GM23248 (cell line): ENCODE results near the gene MACROD2. TPM values are rescaled to one million over a fixed set of nuclear protein-coding genes. Genes with fewer than 3 reads are reported as not detected.

ENCODE experiments used
- DNase-seq: peaks from one replicate; pipeline ENCODE4 v3.0.0-alpha.2; 2015
- H2AFZ ChIP-seq: fragments of 200-600 bp; sonication (generic); 2 replicates; pipeline ENCODE4 v1.6.1; 2016; ENCODE audit warnings: antibody characterized with exemption
- H3F3A ChIP-seq: fragments of 200-600 bp; sonication (generic); 2 replicates; pipeline ENCODE4 v1.6.1; 2016; ENCODE audit warnings: mild to moderate bottlenecking, antibody characterized with exemption, mixed run types; ENCODE audit not compliant: insufficient read depth
- H3K27ac ChIP-seq: fragments of 200-600 bp; sonication (generic); 2 replicates; pipeline ENCODE4 v1.5.1; 2016; ENCODE audit warnings: mild to moderate bottlenecking
- H3K27me3 ChIP-seq: fragments of 200-600 bp; sonication (generic); replicated peaks from 2 replicates; pipeline ENCODE4 v1.6.1; 2016; ENCODE audit warnings: mild to moderate bottlenecking; ENCODE audit not compliant: insufficient read depth
- H3K36me3 ChIP-seq: fragments of 200-600 bp; sonication (generic); 2 replicates; pipeline ENCODE4 v1.6.1; 2016; ENCODE audit warnings: low read depth, mild to moderate bottlenecking
- H3K4me1 ChIP-seq: fragments of 200-600 bp; sonication (generic); 2 replicates; pipeline ENCODE4 v1.6.1; 2016; ENCODE audit warnings: mild to moderate bottlenecking; ENCODE audit not compliant: insufficient read depth
- H3K4me2 ChIP-seq: fragments of 200-600 bp; sonication (generic); one replicate; pipeline ENCODE4 v1.6.1; 2016; ENCODE audit warnings: mild to moderate bottlenecking; ENCODE audit not compliant: unreplicated experiment
- H3K4me3 ChIP-seq: fragments of 200-600 bp; sonication (generic); 2 replicates; pipeline ENCODE4 v1.5.1; 2016; ENCODE audit warnings: mild to moderate bottlenecking
- H3K79me2 ChIP-seq: fragments of 200-600 bp; sonication (generic); 2 replicates; pipeline ENCODE4 v1.6.1; 2016; ENCODE audit warnings: mild to moderate bottlenecking; ENCODE audit not compliant: insufficient read depth
- H3K9ac ChIP-seq: fragments of 200-600 bp; sonication (generic); 2 replicates; pipeline ENCODE4 v1.6.1; 2016; ENCODE audit warnings: mild to moderate bottlenecking
- H3K9me2 ChIP-seq: fragments of 200-600 bp; sonication (generic); 2 replicates; pipeline ENCODE4 v1.6.1; 2016; ENCODE audit warnings: mixed run types, mild to moderate bottlenecking, moderate library complexity; ENCODE audit not compliant: insufficient read depth
- H3K9me3 ChIP-seq: fragments of 200-600 bp; sonication (generic); one replicate; pipeline ENCODE4 v1.6.1; 2017; ENCODE audit warnings: low read depth
- H4K20me1 ChIP-seq: fragments of 200-600 bp; sonication (generic); 2 replicates; pipeline ENCODE4 v1.6.0; 2016; ENCODE audit not compliant: insufficient read depth
- EZH2 ChIP-seq: fragments of 200-600 bp; sonication (generic); IDR thresholded peaks from 2 replicates; pipeline ENCODE4 v1.6.1; 2018; ENCODE audit warnings: antibody characterized with exemption, mild to moderate bottlenecking; ENCODE audit not compliant: insufficient read depth, poor library complexity, severe bottlenecking
- EZH2phosphoT487 ChIP-seq: fragments of 200-600 bp; sonication (generic); IDR thresholded peaks from 2 replicates; pipeline ENCODE4 v1.6.1; 2018; ENCODE audit warnings: antibody characterized with exemption, moderate library complexity, mild to moderate bottlenecking, low read depth; ENCODE audit not compliant: insufficient read depth
- WGBS, 2 experiments: methylation state at CpG; one replicate each; pipeline ENCODE4 v1.1.6; 2015 to 2017; ENCODE audit warnings: low lambda C conversion rate in 2 of 2, low coverage in 1 of 2; ENCODE audit errors: missing lambda C conversion rate in 2 of 2; 5-methylcytosine and 5-hydroxymethylcytosine counted together
- in situ Hi-C: fragments of 300-500 bp; cut with MboI; formaldehyde crosslinking; loops from 2 replicates; pipeline ENCODE4 v1.15.0; 2020
- polyA plus RNA-seq: library from polyadenylated mRNA; unstranded; fragments of >200 nt; fragmentation: Nextera tagmentation; extraction: Ambion mirVana; gene quantifications from 2 replicates; pipeline ENCODE4 v1.2.1, GENCODE V29; 2016
- total RNA-seq: library from RNA; depleted of rRNA; stranded (reverse); fragments of >200 nt; shearing (Covaris generic); gene quantifications from 2 replicates; pipeline ENCODE4 v1.2.3, GENCODE V29; 2014

The MACROD2 gene
- total and polyA plus RNA-seq, 2 experiments from 2014 or later: 1.1 to 3.1 TPM

GRCh38 chr20:14337400-14338171 is 342.3 kb downstream of the MACROD2 start, which contains the start of gene FLRT3:
FLRT3 (minus strand) TSS chr20:14337612; CDS start chr20:14327506, 10,106 bp downstream.
- H3K27ac ChIP-seq: peak within 1 kb of the TSS; percentile 74
- peaks cover 15% of the 10 kb centered on the region for H3K4me1 ChIP-seq
- no peaks in the 10 kb centered on the region for H3K9me3 ChIP-seq
- in situ Hi-C loops: loop anchor here (25.0 kb wide), 2 partner anchors 900 to 1600 kb away; no protein-coding TSS in a partner anchor
- peak within 1 kb of the TSS; percentile 97 for H3K4me3 ChIP-seq
- whole genome bisulfite sequencing, 2 experiments: 24 to 25% methylated on average over 12 of the region's 12 CpGs
- H3K9ac ChIP-seq: peak within 1 kb of the TSS; percentile 88
- no peaks in the 10 kb centered on the region for H3K27me3 ChIP-seq
- H3K79me2 ChIP-seq: peaks cover 8% of the 10 kb centered on the region; the same call in 1 of the 2 replicates
- TF ChIP-seq EZH2: no peak
- no peak for TF ChIP-seq EZH2phosphoT487
- no peaks in the 10 kb centered on the region for H3K36me3 ChIP-seq
- H3K4me2 ChIP-seq: peak within 1 kb of the TSS; percentile 97
- peak; percentile 96 for DNase-seq
- no peaks in the 10 kb centered on the region for H4K20me1 ChIP-seq
- H3F3A ChIP-seq: no peaks in the 10 kb centered on the region
- peak within 1 kb of the TSS; percentile 97 for H2AFZ ChIP-seq
- no peaks in the 10 kb centered on the region for H3K9me2 ChIP-seq

- no peak for TF ChIP-seq EZH2phosphoT487
- TF ChIP-seq EZH2: no peak
- H4K20me1 ChIP-seq: no peaks in the 10 kb centered on the region
- WGBS, 2 experiments: 78 to 80% methylated on average over 4 of the region's 4 CpGs
- no peak overlapping the region for H3K9ac ChIP-seq
- no peaks in the 10 kb centered on the region for H3K9me3 ChIP-seq
- no peak overlapping the region for H3K4me2 ChIP-seq
- no peak overlapping the region for H3K27ac ChIP-seq
- no peaks in the 10 kb centered on the region for H3K9me2 ChIP-seq
- no peaks in the 10 kb centered on the region for H3K4me1 ChIP-seq
- H3K36me3 ChIP-seq: no peaks in the 10 kb centered on the region
- no peak overlapping the region for H3K4me3 ChIP-seq
- H3K27me3 ChIP-seq: no peaks in the 10 kb centered on the region
- in situ Hi-C loops: loop anchor here (25.0 kb wide), 2 partner anchors 896 to 1596 kb away; no protein-coding TSS in a partner anchor
- no peaks in the 10 kb centered on the region for H3K79me2 ChIP-seq
- no peaks in the 10 kb centered on the region for H3F3A ChIP-seq
- H2AFZ ChIP-seq: no peak overlapping the region
- no peak for DNase-seq
Measured at GRCh38 chr20:14341801-14342200, 346.5 kb downstream of the MACROD2 start.

GRCh38 chr20:14342918-14343317 is 347.6 kb downstream of the MACROD2 start:
- Histone ChIP-seq H3F3A (no peaks in the 10 kb centered on the region), H3K79me2 (no peaks in the 10 kb centered on the region), H3K4me2 (no peak overlapping the region), H3K4me1 (no peaks in the 10 kb centered on the region), H4K20me1 (no peaks in the 10 kb centered on the region), H3K4me3 (no peak overlapping the region), H3K27ac (no peak overlapping the region), H3K9me3 (no peaks in the 10 kb centered on the region), H3K36me3 (no peaks in the 10 kb centered on the region), H3K9me2 (no peaks in the 10 kb centered on the region), H2AFZ (no peak overlapping the region), H3K27me3 (no peaks in the 10 kb centered on the region), H3K9ac (no peak overlapping the region)
- in situ Hi-C loops: loop anchor here (25.0 kb wide), 2 partner anchors 894 to 1594 kb away; no protein-coding TSS in a partner anchor
- DNase-seq: no peak
- WGBS, 2 experiments: 87 to 91% methylated on average over 1 of the region's 1 CpG
- TF ChIP-seq EZH2 (no peak), EZH2phosphoT487 (no peak)

GRCh38 chr20:14343491-14344065 is 348.3 kb downstream of the MACROD2 start:
- Histone ChIP-seq H3K36me3 (no peaks in the 10 kb centered on the region), H3K9me2 (no peaks in the 10 kb centered on the region), H3K9ac (no peak overlapping the region), H3K9me3 (no peaks in the 10 kb centered on the region), H3K4me3 (no peak overlapping the region), H3K27ac (no peak overlapping the region), H3F3A (no peaks in the 10 kb centered on the region), H2AFZ (no peak overlapping the region), H3K4me2 (no peak overlapping the region), H3K79me2 (no peaks in the 10 kb centered on the region), H3K27me3 (no peaks in the 10 kb centered on the region), H3K4me1 (no peaks in the 10 kb centered on the region), H4K20me1 (no peaks in the 10 kb centered on the region)
- DNase-seq: no peak
- in situ Hi-C loops: loop anchor here (25.0 kb wide), 2 partner anchors 894 to 1594 kb away; no protein-coding TSS in a partner anchor
- WGBS, 2 experiments: 58 to 62% methylated on average over 2 of the region's 2 CpGs
- TF ChIP-seq EZH2 (no peak), EZH2phosphoT487 (no peak)
